Right lobe of liver (tissue), 6 donors: Measurements from ENCODE around the gene DPM1. TPM values are rescaled to one million over a fixed set of nuclear protein-coding genes. Genes with fewer than 3 reads are reported as not detected.

Experiments
- ATAC-seq, 4 donors: fragments of 200-7000 bp; cut with Tn5 transposase; one replicate each; pipeline ENCODE4 v1.9.1; 2020; ENCODE audit warnings: mild to moderate bottlenecking in 4 of 4, moderate library complexity in 4 of 4
- DNase-seq, 3 donors: peaks; one replicate each; pipeline ENCODE4 v3.0.0-alpha.2; 2020
- H3K27ac ChIP-seq, 3 donors: fragments of 200-600 bp; one replicate each; pipeline ENCODE4 v1.8.0; 2022
- H3K27me3 ChIP-seq, 2 donors: fragments of 200-600 bp; one replicate each; pipeline ENCODE4 v1.8.0; 2022
- H3K36me3 ChIP-seq, 4 donors: fragments of 200-600 bp; sonication (generic) in 1 of 4; one replicate each; pipeline versions ENCODE4 v1.5.1 to v1.8.0; 2017 to 2022; ENCODE audit warnings: control low read depth in 1 of 4
- H3K4me1 ChIP-seq, 4 donors: fragments of 200-600 bp; sonication (generic) in 1 of 4; one replicate each; pipeline versions ENCODE4 v1.5.1 to v1.8.0; 2017 to 2022; ENCODE audit warnings: control low read depth in 1 of 4
- H3K4me3 ChIP-seq, 3 donors: fragments of 200-600 bp; one replicate each; pipeline ENCODE4 v1.8.0; 2022
- H3K9me3 ChIP-seq, 4 donors: fragments of 200-600 bp; sonication (generic) in 1 of 4; one replicate each; pipeline versions ENCODE4 v1.5.1 to v1.8.0; 2017 to 2022; ENCODE audit warnings: control low read depth in 1 of 4
- CTCF ChIP-seq, 4 donors: fragments of 200-600 bp in 3 of 4; fragments of 450-650 bp in 1 of 4; IDR thresholded peaks; one replicate each; pipeline versions ENCODE4 v1.5.1 to v1.8.0; 2016 to 2022; ENCODE audit warnings: antibody characterized with exemption in 4 of 4, mild to moderate bottlenecking in 2 of 4
- POLR2A ChIP-seq: fragments of 450-650 bp; IDR thresholded peaks from one replicate; pipeline ENCODE4 v1.6.1; 2017; ENCODE audit warnings: antibody characterized with exemption, mild to moderate bottlenecking
- WGBS: methylation state at CpG from one replicate; pipeline ENCODE4 v1.1.6; 2018; ENCODE audit warnings: low coverage, low lambda C conversion rate; ENCODE audit not compliant: insufficient coverage; ENCODE audit errors: missing lambda C conversion rate; 5-methylcytosine and 5-hydroxymethylcytosine counted together
- intact Hi-C, 2 donors: fragments of 100-400 bp; cut with DNase I; formaldehyde crosslinking; loops; one replicate each; pipeline versions ENCODE4 v1.11.2 to v1.14.1; 2022
- total RNA-seq, 6 experiments: library from RNA; depleted of rRNA in 2 of 6; stranded (reverse); fragments of >200 nt in 2 of 6; fragmentation: NEBNext Ultra II Directional in 3 of 6; extraction: Animal tissue kit (Norgen Biotek cat#: 25700) in 3 of 6; gene quantifications; one replicate each; pipeline versions ENCODE4 v1.1.0 to v1.2.4, GENCODE V29; 2016 to 2023
- donor health status: DM: no; HTN: yes; CAD: no.
- donor health status: DM: no; HTN: no; CAD: no.
- donor health status: DM: no; HTN: no; CAD: no.
- donor health status: DM: no; HTN: yes; CAD: no.
- donor health status: DM: no; HTN: yes; CAD: no.

The DPM1 gene
- total RNA-seq, 6 experiments from 2014 or later = 16.6 to 40.4 (median 21.2) TPM

GRCh38 chr20:50920997-50921396, 37.3 kb downstream of the DPM1 start:
- DNase-seq = no peak
- H3K4me1 ChIP-seq = peaks cover 0 to 28% (median 5%) of the 10 kb centered on the region in 4 donors
- peaks cover 0 to 6% (median 0%) of the 10 kb centered on the region in 4 donors for H3K36me3 ChIP-seq
- H3K27me3 ChIP-seq = no peaks in the 10 kb centered on the region
- no peak overlapping the region for H3K27ac ChIP-seq
- intact Hi-C loops = no loop called here
- no peaks in the 10 kb centered on the region for H3K9me3 ChIP-seq
- TF ChIP-seq CTCF (IDR thresholded peaks at IDR 0.05) (no peak), POLR2A (no peak)
- no peak for ATAC-seq
- no peak overlapping the region for H3K4me3 ChIP-seq

- DNase-seq (no peak), ATAC-seq (peak in 1 of 4 donors; percentile 25)
- Histone ChIP-seq H3K36me3 (peaks cover 0 to 6% (median 0%) of the 10 kb centered on the region in 4 donors), H3K27me3 (no peaks in the 10 kb centered on the region), H3K9me3 (no peaks in the 10 kb centered on the region), H3K27ac (no peak overlapping the region), H3K4me3 (no peak overlapping the region), H3K4me1 (peaks cover 0 to 33% (median 5%) of the 10 kb centered on the region in 4 donors)
- intact Hi-C loops = no loop called here
- TF ChIP-seq CTCF (IDR thresholded peaks at IDR 0.05) (no peak), POLR2A (no peak)
- 76% methylated on average over 5 of the region's 6 CpGs for WGBS
Measured at GRCh38 chr20:50919567-50919966, 38.8 kb downstream of the DPM1 start.

GRCh38 chr20:50918403-50918802, 39.9 kb downstream of the DPM1 start:
- H3K4me1 ChIP-seq = peaks cover 0 to 33% (median 5%) of the 10 kb centered on the region in 4 donors
- ATAC-seq (no peak), DNase-seq (no peak)
- intact Hi-C loops = no loop called here
- no peaks in the 10 kb centered on the region for H3K27me3 ChIP-seq
- no peak overlapping the region for H3K27ac ChIP-seq
- 55% methylated on average over 3 of the region's 3 CpGs for WGBS
- H3K4me3 ChIP-seq = no peak overlapping the region
- no peak for TF ChIP-seq POLR2A
- no peak for TF ChIP-seq CTCF (IDR thresholded peaks at IDR 0.05)
- H3K36me3 ChIP-seq = peaks cover 0 to 5% (median 0%) of the 10 kb centered on the region in 4 donors
- no peaks in the 10 kb centered on the region for H3K9me3 ChIP-seq

GRCh38 chr20:50916934-50917333, 41.4 kb downstream of the DPM1 start:
- no peaks in the 10 kb centered on the region for H3K36me3 ChIP-seq
- DNase-seq (no peak), ATAC-seq (no peak)
- no peak overlapping the region for H3K4me3 ChIP-seq
- TF ChIP-seq CTCF (IDR thresholded peaks at IDR 0.05) (no peak), POLR2A (no peak)
- no peaks in the 10 kb centered on the region for H3K27me3 ChIP-seq
- 77% methylated on average over 3 of the region's 3 CpGs for WGBS
- no peaks in the 10 kb centered on the region for H3K9me3 ChIP-seq
- no peak overlapping the region for H3K27ac ChIP-seq
- H3K4me1 ChIP-seq = peaks cover 0 to 39% (median 6%) of the 10 kb centered on the region in 4 donors
- intact Hi-C loops = no loop called here

GRCh38 chr20:50916257-50916656, 42.1 kb downstream of the DPM1 start:
- TF ChIP-seq POLR2A (no peak), CTCF (IDR thresholded peaks at IDR 0.05) (no peak)
- 59% methylated on average over 5 of the region's 5 CpGs for WGBS
- DNase-seq (no peak), ATAC-seq (no peak)
- no peaks in the 10 kb centered on the region for H3K27me3 ChIP-seq
- no peaks in the 10 kb centered on the region for H3K9me3 ChIP-seq
- H3K4me3 ChIP-seq = no peak overlapping the region
- intact Hi-C loops = no loop called here
- H3K27ac ChIP-seq = no peak overlapping the region
- peaks cover 0 to 45% (median 7%) of the 10 kb centered on the region in 4 donors for H3K4me1 ChIP-seq
- H3K36me3 ChIP-seq = no peaks in the 10 kb centered on the region
